MM.1S (cell line): ENCODE data around the gene HS3ST6.
A peak's percentile ranks its signal among the peaks of the same experiment; 100 is the strongest.
"Not testable (repeated sequence)": the region's sequence is repeated elsewhere in the genome, so short reads cannot be mapped to it uniquely, and the experiment has no call there.

ENCODE experiments used
- DNase-seq: peaks from one replicate; pipeline ENCODE4 v3.0.0-alpha.2; 2015
- H2AFZ ChIP-seq: fragments of 300-600 bp; sonication (generic); 2 replicates; pipeline ENCODE4 v1.6.0; 2016; ENCODE audit warnings: antibody characterized with exemption, low read length
- H3F3A ChIP-seq: fragments of 300-600 bp; sonication (generic); 2 replicates; pipeline ENCODE4 v1.6.1; 2016; ENCODE audit warnings: mild to moderate bottlenecking, antibody characterized with exemption, low read length, moderate library complexity, mixed read lengths; ENCODE audit not compliant: insufficient read depth
- H3K27ac ChIP-seq: fragments of 300-600 bp; sonication (generic); 2 replicates; pipeline ENCODE4 v1.5.1; 2016; ENCODE audit warnings: mild to moderate bottlenecking, low read length
- H3K27me3 ChIP-seq: fragments of 300-600 bp; sonication (generic); replicated peaks from 2 replicates; pipeline ENCODE4 v1.6.0; 2016; ENCODE audit warnings: low read length; ENCODE audit not compliant: insufficient read depth
- H3K36me3 ChIP-seq: fragments of 300-600 bp; sonication (generic); replicated peaks from 2 replicates; pipeline ENCODE4 v1.6.1; 2016; ENCODE audit warnings: mild to moderate bottlenecking, low read length, mixed read lengths; ENCODE audit not compliant: insufficient read depth
- H3K4me1 ChIP-seq: fragments of 300-600 bp; sonication (generic); 2 replicates; pipeline ENCODE4 v1.6.1; 2016; ENCODE audit warnings: low read length, mixed read lengths
- H3K4me2 ChIP-seq: fragments of 300-600 bp; sonication (generic); 2 replicates; pipeline ENCODE4 v1.6.0; 2016; ENCODE audit warnings: low read depth, low read length
- H3K4me3 ChIP-seq: fragments of 300-600 bp; sonication (generic); 2 replicates; pipeline ENCODE4 v1.5.1; 2016; ENCODE audit warnings: low read length, mixed read lengths
- H3K79me2 ChIP-seq: fragments of 300-600 bp; sonication (generic); 2 replicates; pipeline ENCODE4 v1.6.1; 2016; ENCODE audit warnings: mixed run types, low read length, mixed read lengths
- H3K9ac ChIP-seq: fragments of 300-600 bp; sonication (generic); 2 replicates; pipeline ENCODE4 v1.6.1; 2016; ENCODE audit warnings: low read length, mixed read lengths
- H3K9me2 ChIP-seq: fragments of 300-600 bp; sonication (generic); replicated peaks from 2 replicates; pipeline ENCODE4 v1.6.1; 2016; ENCODE audit warnings: mild to moderate bottlenecking, low read length, mixed read lengths; ENCODE audit not compliant: insufficient read depth
- H3K9me3 ChIP-seq: fragments of 300-600 bp; sonication (generic); replicated peaks from 2 replicates; pipeline ENCODE4 v1.6.1; 2016; ENCODE audit warnings: mild to moderate bottlenecking, low read length, mixed read lengths; ENCODE audit not compliant: insufficient read depth
- H4K20me1 ChIP-seq: fragments of 300-600 bp; sonication (generic); 2 replicates; pipeline ENCODE4 v1.6.1; 2016; ENCODE audit warnings: mild to moderate bottlenecking, low read length, moderate library complexity, mixed read lengths; ENCODE audit not compliant: insufficient read depth
- CTCF ChIP-seq: fragments of 300-600 bp; sonication (generic); IDR thresholded peaks from 2 replicates; pipeline ENCODE4 v1.5.1; 2016; ENCODE audit warnings: antibody characterized with exemption, low read length, mixed read lengths
- EZH2 ChIP-seq: fragments of 300-600 bp; sonication (generic); optimal IDR thresholded peaks from 2 replicates; pipeline ENCODE3; 2017; ENCODE audit warnings: low read depth, mild to moderate bottlenecking, antibody characterized with exemption, low read length, mixed read lengths
- EZH2phosphoT487 ChIP-seq: fragments of 300-600 bp; sonication (generic); IDR thresholded peaks from 2 replicates; pipeline ENCODE4 v1.6.1; 2018; ENCODE audit warnings: antibody characterized with exemption, low read length

HS3ST6 gene

GRCh38 chr16:1900452-1900774 is 17.8 kb downstream of the HS3ST6 start:
- Histone ChIP-seq H3K9ac (peak overlapping the region; percentile 66), H3K27ac (peak overlapping the region; percentile 89), H2AFZ (peak overlapping the region; percentile 88), H3K4me3 (peak overlapping the region; percentile 42), H3K4me1 (peaks cover 15% of the 10 kb centered on the region), H3K79me2 (no peaks in the 10 kb centered on the region), H3K9me3 (no peaks in the 10 kb centered on the region), H3K4me2 (peak overlapping the region; percentile 88), H3K9me2 (no peaks in the 10 kb centered on the region), H3K36me3 (no peaks in the 10 kb centered on the region), H3F3A (peaks cover 12% of the 10 kb centered on the region), H3K27me3 (no peaks in the 10 kb centered on the region), H4K20me1 (no peaks in the 10 kb centered on the region)
- peak; percentile 89 for DNase-seq
- TF ChIP-seq EZH2phosphoT487, result no peak
- TF ChIP-seq EZH2, result no peak
- no peak for TF ChIP-seq CTCF

- Histone ChIP-seq H3K36me3 (no peaks in the 10 kb centered on the region), H3K4me2 (peak overlapping the region; percentile 88), H3F3A (peaks cover 12% of the 10 kb centered on the region), H3K9ac (peak overlapping the region; percentile 66), H3K9me3 (no peaks in the 10 kb centered on the region), H3K79me2 (no peaks in the 10 kb centered on the region), H3K9me2 (no peaks in the 10 kb centered on the region), H4K20me1 (no peaks in the 10 kb centered on the region), H3K27ac (peak overlapping the region; percentile 89), H3K27me3 (no peaks in the 10 kb centered on the region), H3K4me3 (peak overlapping the region; percentile 42), H2AFZ (peak overlapping the region; percentile 88), H3K4me1 (peaks cover 15% of the 10 kb centered on the region)
- peak; percentile 82 for DNase-seq
- TF ChIP-seq EZH2phosphoT487 (no peak), CTCF (no peak), EZH2 (no peak)
Measured at GRCh38 chr16:1899641-1900451, 18.4 kb downstream of the HS3ST6 start.

DNA sequence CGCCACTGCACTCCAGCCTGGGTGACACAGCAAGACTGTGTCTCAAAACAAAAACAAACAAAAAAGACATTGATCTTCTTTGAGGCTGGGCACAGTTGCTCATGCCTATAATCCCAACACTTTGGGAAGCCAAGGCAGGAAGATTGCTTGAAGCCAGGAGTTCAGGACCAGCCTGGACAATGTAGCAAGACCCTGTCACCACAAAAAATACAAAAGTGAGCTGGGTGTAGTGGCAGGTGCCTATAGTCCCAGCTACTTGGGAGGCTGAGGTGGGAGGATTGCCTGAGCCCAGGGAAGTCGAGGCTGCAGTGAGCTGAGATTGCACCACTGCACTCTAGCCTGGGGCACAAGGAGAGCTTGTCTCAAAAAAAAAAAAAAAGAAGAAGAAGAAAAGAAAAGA is 20.5 kb downstream of the HS3ST6 start:
- not testable (repeated sequence) for H4K20me1 ChIP-seq

GRCh38 chr16:1895949-1896675 is 22.1 kb downstream of the HS3ST6 start:
- Histone ChIP-seq H3K9ac (no peak overlapping the region), H3F3A (peaks cover 12% of the 10 kb centered on the region), H3K4me2 (no peak overlapping the region), H3K27ac (no peak overlapping the region), H3K9me2 (no peaks in the 10 kb centered on the region), H3K27me3 (no peaks in the 10 kb centered on the region), H3K4me1 (peaks cover 15% of the 10 kb centered on the region), H3K9me3 (no peaks in the 10 kb centered on the region), H3K4me3 (no peak overlapping the region), H4K20me1 (no peaks in the 10 kb centered on the region), H3K36me3 (no peaks in the 10 kb centered on the region), H3K79me2 (no peaks in the 10 kb centered on the region), H2AFZ (no peak overlapping the region)
- DNase-seq, result no peak
- no peak for TF ChIP-seq CTCF
- TF ChIP-seq EZH2, result no peak
- no peak for TF ChIP-seq EZH2phosphoT487

More for the DNA sequence above, 20.5 kb downstream of the HS3ST6 start:
- not testable (repeated sequence) for H3K36me3 ChIP-seq, H3K27me3 ChIP-seq, H3K9me2 ChIP-seq, H2AFZ ChIP-seq, H3K27ac ChIP-seq, H3K79me2 ChIP-seq, H3K4me3 ChIP-seq, H3K9me3 ChIP-seq, H3K4me2 ChIP-seq, H3K9ac ChIP-seq, DNase-seq
- Histone ChIP-seq H3F3A (peaks cover 12% of the 10 kb centered on the region), H3K4me1 (peaks cover 15% of the 10 kb centered on the region)
